Measurements from ENCODE around the gene RIPK4. TPM values are rescaled to one million over a fixed set of nuclear protein-coding genes. Genes with fewer than 3 reads are reported as not detected.

RIPK4 gene
- total RNA-seq, 1 donor from 2014 or later = 13.7 TPM

GRCh38 chr21:41809891-41810596 is 43.2 kb upstream of the RIPK4 start:
- no peak for TF ChIP-seq CTCF (conservative IDR thresholded peaks at IDR 0.05)
- Mint-ChIP-seq H3K36me3 (peaks cover 24% of the 10 kb centered on the region), H3K4me3 (no peak overlapping the region), H3K4me1 (ENCODE audit: unreplicated experiment) (no peaks in the 10 kb centered on the region), H3K27ac (no peak overlapping the region), H3K27me3 (no peaks in the 10 kb centered on the region), H3K9me3 (peaks cover 5% of the 10 kb centered on the region)
- DNase-seq (ENCODE audit: extremely low spot score, unreplicated experiment) = no peak

GRCh38 chr21:41808846-41809245 is 42.0 kb upstream of the RIPK4 start:
- no peaks in the 10 kb centered on the region for H3K27me3 Mint-ChIP-seq
- H3K4me3 Mint-ChIP-seq = no peak overlapping the region
- H3K4me1 Mint-ChIP-seq (ENCODE audit: unreplicated experiment) = no peaks in the 10 kb centered on the region
- no peak overlapping the region for H3K27ac Mint-ChIP-seq
- TF ChIP-seq CTCF (conservative IDR thresholded peaks at IDR 0.05) = no peak
- DNase-seq (ENCODE audit: extremely low spot score, unreplicated experiment) = no peak
- peaks cover 5% of the 10 kb centered on the region for H3K9me3 Mint-ChIP-seq
- H3K36me3 Mint-ChIP-seq = peaks cover 24% of the 10 kb centered on the region

GRCh38 chr21:41808094-41808493 is 41.2 kb upstream of the RIPK4 start:
- Mint-ChIP-seq H3K27me3 (no peaks in the 10 kb centered on the region), H3K4me3 (no peak overlapping the region), H3K9me3 (peaks cover 5% of the 10 kb centered on the region), H3K36me3 (peaks cover 24% of the 10 kb centered on the region), H3K27ac (no peak overlapping the region), H3K4me1 (ENCODE audit: unreplicated experiment) (no peaks in the 10 kb centered on the region)
- TF ChIP-seq CTCF (conservative IDR thresholded peaks at IDR 0.05) = no peak
- no peak for DNase-seq (ENCODE audit: extremely low spot score, unreplicated experiment)

GRCh38 chr21:41806773-41807172 is 39.9 kb upstream of the RIPK4 start:
- no peak for DNase-seq (ENCODE audit: extremely low spot score, unreplicated experiment)
- Mint-ChIP-seq H3K27me3 (no peaks in the 10 kb centered on the region), H3K36me3 (peaks cover 28% of the 10 kb centered on the region), H3K4me3 (no peak overlapping the region), H3K4me1 (ENCODE audit: unreplicated experiment) (peaks cover 5% of the 10 kb centered on the region), H3K9me3 (peaks cover 5% of the 10 kb centered on the region), H3K27ac (no peak overlapping the region)
- TF ChIP-seq CTCF (conservative IDR thresholded peaks at IDR 0.05) = no peak

GRCh38 chr21:41805643-41806042 is 38.8 kb upstream of the RIPK4 start:
- Mint-ChIP-seq H3K36me3 (peaks cover 27% of the 10 kb centered on the region), H3K4me3 (no peak overlapping the region), H3K4me1 (ENCODE audit: unreplicated experiment) (peaks cover 6% of the 10 kb centered on the region), H3K27ac (no peak overlapping the region), H3K27me3 (no peaks in the 10 kb centered on the region), H3K9me3 (peaks cover 5% of the 10 kb centered on the region)
- TF ChIP-seq CTCF (conservative IDR thresholded peaks at IDR 0.05) = no peak
- no peak for DNase-seq (ENCODE audit: extremely low spot score, unreplicated experiment)

All from type B pancreatic cell (in vitro differentiated cells).